HK-2 (cell line): ENCODE data around the gene CD68.
A peak's percentile ranks its signal among the peaks of the same experiment; 100 is the strongest.

Experiments used
- DNase-seq: peaks from one replicate; pipeline ENCODE4 v3.0.0-alpha.2; 2018; ENCODE audit not compliant: unreplicated experiment

Gene CD68

DNA sequence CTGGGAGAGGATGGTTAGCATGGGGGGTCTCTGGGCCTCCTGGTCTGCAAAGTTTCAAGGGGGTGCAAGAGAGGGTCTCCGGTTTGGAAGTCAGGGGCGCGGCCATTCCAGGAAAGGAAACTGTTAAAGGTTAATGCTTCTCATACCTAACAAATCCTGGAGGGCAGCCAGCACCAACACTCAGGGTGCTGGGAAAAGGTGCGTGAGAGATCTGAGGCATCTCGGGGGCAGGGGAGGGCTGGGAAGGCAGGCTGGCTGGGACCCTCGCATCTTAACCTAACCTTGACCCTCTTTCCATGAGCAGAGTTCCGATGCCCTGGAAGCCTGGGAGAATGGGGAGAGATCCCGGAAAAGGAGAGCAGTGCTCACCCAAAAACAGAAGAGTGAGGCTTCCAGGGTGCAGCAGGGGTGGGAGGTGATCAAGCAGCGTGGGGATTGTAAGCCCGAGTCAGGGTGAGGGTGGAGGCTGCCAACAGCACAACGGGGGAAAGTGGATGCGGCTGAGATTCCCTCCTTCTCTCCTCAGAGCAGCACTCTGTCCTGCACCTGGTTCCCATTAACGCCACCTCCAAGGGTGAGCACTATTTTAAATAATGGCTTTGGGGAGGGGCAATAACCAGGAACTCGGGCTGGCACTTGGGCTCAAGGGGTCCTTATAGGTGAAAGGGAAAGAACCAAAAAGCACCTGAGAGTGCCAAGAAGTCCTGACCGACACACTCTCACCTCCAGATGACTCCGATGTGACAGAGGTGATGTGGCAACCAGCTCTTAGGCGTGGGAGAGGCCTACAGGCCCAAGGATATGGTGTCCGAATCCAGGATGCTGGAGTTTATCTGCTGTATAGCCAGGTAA, 19.9 kb upstream of the CD68 start:
- no peak for DNase-seq

DNA sequence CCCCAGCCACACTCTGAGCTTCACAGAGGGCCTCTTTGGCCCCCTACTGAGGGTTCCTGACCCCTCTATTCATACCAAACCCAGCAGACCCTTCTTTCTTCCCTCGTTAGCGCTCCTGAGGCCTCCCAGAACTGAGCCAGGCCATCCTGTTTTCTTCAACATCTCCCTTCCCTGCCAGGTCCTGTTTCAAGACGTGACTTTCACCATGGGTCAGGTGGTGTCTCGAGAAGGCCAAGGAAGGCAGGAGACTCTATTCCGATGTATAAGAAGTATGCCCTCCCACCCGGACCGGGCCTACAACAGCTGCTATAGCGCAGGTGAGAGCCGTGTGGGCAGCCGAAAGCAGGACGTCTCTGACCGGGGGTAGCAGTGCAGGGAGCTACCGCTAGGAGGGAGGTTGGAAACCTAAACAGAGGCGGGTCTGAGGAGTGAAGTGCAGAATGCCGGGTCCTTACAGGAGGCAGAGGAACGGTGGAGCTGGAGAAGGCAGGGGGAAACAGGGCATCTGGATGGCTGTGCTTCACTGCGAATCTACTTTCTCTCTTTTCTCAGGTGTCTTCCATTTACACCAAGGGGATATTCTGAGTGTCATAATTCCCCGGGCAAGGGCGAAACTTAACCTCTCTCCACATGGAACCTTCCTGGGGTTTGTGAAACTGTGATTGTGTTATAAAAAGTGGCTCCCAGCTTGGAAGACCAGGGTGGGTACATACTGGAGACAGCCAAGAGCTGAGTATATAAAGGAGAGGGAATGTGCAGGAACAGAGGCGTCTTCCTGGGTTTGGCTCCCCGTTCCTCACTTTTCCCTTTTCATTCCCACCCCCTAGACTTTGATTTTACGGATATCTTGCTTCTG, 19.0 kb upstream of the CD68 start:
- DNase-seq, result no peak

GRCh38 chr17:7561028-7561575, 18.3 kb upstream of the CD68 start:
- peak; percentile 89 for DNase-seq

- peak; percentile 85 for DNase-seq
These were observed 17.7 kb upstream of the CD68 start, which contains the start of gene SENP3 for GRCh38 chr17:7561589-7562207. TSS of gene SENP3 (plus strand) at chr17:7561919. CDS start at chr17:7563077, 1,158 bp downstream.

DNA sequence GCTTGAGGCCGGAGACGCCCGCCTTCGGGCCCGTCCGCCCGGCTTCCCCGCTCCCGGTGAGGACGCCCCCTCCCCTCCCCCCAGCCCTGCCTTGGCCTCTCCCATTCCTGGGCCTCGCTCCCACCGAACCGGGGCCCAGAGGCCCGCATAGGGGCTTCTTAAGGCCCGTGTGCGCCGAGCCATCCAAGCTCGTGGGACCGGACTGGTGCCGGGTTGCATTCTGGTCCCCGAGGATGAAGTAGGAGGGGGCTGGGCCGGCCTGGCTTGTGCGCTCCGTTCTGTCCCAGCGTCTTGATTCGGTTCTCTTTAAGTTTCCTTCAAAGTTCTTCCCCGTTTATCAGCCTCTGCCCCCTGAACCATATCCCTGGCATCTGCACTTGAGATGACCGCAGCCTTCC, 17.2 kb upstream of the CD68 start:
- no peak for DNase-seq

DNA sequence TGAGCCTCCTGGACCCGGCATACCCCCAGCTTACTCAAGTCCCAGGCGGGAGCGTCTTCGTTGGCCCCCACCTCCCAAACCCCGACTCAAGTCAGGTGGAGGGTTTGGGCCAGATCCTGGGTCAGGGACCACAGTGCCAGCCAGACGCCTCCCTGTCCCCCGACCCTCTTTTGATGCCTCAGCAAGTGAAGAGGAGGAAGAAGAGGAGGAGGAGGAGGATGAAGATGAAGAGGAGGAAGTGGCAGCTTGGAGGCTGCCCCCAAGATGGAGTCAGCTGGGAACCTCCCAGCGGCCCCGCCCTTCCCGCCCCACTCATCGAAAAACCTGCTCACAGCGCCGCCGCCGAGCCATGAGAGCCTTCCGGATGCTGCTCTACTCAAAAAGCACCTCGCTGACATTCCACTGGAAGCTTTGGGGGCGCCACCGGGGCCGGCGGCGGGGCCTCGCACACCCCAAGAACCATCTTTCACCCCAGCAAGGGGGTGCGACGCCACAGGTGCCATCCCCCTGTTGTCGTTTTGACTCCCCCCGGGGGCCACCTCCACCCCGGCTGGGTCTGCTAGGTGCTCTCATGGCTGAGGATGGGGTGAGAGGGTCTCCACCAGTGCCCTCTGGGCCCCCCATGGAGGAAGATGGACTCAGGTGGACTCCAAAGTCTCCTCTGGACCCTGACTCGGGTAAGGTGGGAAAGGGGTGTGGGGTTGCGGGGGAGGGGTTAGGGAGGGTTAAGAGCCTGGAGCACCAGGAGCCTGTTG, 16.1 kb upstream of the CD68 start:
- no peak for DNase-seq

GRCh38 chr17:7569571-7569970, 9.9 kb upstream of the CD68 start:
- no peak for DNase-seq

DNA sequence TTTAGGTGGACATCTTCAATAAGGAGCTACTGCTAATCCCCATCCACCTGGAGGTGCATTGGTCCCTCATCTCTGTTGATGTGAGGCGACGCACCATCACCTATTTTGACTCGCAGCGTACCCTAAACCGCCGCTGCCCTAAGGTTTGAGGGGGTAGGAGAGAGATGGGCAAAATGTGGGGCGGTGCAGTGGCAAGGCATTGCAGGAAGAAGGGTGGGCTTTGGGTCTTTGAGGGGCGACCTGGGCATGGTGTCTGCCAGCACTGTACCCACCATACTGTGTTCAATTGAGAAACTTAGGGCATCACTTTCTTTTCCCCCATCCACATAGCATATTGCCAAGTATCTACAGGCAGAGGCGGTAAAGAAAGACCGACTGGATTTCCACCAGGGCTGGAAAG, 9.1 kb upstream of the CD68 start:
- no peak for DNase-seq

DNA sequence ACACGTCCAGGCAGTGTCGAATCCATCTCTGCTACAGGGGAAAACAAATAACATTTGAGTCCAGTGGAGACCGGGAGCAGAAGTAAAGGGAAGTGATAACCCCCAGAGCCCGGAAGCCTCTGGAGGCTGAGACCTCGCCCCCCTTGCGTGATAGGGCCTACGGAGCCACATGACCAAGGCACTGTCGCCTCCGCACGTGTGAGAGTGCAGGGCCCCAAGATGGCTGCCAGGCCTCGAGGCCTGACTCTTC, 7.2 kb upstream of the CD68 start:
- no peak for DNase-seq

- peak; percentile 100 for DNase-seq
These were observed 6.7 kb upstream of the CD68 start for GRCh38 chr17:7572588-7573323.

DNA sequence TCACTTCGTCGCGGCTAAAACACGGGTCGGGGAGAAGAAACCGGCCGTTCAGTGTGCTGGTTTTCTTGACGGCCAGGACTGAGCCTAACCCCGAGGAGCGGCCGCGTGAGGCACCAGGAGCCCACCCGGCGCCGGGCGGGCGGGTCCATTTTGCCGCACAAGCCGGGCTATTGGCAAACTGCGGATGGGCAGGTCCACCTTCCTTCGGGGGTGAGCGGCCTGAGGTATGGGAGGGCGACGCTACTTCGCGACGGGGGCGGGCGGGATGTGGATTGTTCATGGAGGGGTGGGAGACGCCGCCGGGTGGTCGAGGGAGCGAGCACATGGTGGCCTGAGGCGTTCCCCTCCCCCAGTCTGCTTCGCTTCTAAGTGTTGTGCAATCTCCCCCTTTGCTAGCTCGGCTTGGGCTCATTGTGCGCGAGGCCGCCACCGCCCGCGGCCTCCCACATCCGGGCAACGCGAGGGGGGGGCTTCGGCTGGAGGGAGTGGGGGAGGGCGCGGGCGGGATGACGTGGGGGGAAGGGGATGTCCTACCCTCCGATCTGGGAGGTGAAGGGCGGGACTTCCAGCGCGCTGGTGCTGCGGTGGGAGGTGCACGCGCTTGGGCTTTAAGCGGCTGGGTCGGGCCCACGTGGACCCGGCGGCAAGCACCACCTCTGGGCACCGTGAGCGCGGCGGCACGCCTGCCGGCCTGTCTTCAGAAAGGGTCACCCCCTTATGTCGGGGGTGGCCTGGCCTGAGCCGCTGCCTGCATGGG, 5.9 kb upstream of the CD68 start:
- peak; percentile 87 for DNase-seq

DNA sequence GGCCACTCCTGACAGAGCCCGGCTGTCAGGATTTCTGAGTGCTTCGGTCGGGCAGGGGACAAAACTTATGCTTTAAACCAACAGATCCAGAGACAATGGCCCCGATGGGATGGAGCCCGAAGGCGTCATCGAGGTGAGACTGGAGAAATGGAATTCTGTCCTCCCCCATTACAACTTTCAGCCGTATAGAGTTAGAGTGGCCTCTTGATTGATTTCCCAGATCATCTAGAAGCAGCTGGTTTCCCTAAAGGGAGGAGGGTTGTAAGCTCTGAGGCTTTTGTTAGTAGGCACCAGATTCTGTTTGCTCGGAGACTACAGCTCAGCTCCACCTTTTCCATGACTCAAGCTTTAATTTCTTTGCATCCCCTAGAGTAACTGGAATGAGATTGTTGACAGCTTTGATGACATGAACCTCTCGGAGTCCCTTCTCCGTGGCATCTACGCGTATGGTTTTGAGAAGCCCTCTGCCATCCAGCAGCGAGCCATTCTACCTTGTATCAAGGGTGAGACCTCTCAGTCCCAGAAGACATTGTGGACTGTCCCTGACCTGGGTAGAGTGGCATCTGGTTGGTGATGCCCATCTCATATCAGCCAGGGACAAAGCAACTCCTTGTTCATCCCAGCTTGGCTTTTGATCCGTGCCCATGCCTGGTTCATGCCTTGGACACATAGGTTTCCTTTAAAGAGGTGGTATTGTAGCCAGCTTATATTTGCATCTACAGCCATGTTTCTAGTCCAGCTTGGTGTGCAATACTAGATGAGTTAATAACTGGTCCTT, 5.1 kb upstream of the CD68 start:
- DNase-seq, result no peak

GRCh38 chr17:7575481-7575883, 4.0 kb upstream of the CD68 start:
- no peak for DNase-seq

- DNase-seq, result no peak
These were observed 3.5 kb upstream of the CD68 start for GRCh38 chr17:7575959-7576358.

GRCh38 chr17:7576432-7576937, 3.0 kb upstream of the CD68 start:
- no peak for DNase-seq

- DNase-seq, result no peak
These were observed 1.9 kb upstream of the CD68 start for GRCh38 chr17:7577327-7578199.

DNA sequence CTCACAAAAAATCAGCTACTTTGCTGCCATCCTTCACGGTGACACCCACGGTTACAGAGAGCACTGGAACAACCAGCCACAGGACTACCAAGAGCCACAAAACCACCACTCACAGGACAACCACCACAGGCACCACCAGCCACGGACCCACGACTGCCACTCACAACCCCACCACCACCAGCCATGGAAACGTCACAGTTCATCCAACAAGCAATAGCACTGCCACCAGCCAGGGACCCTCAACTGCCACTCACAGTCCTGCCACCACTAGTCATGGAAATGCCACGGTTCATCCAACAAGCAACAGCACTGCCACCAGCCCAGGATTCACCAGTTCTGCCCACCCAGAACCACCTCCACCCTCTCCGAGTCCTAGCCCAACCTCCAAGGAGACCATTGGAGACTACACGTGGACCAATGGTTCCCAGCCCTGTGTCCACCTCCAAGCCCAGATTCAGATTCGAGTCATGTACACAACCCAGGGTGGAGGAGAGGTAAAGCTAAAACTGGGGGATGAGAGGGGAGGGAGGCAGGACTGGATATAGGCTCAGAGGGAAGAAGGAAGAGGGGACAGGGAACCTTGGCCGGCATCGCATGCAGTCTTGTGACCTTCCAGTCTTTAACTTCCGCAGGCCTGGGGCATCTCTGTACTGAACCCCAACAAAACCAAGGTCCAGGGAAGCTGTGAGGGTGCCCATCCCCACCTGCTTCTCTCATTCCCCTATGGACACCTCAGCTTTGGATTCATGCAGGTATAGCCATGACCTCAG, 581 bp downstream of the CD68 start:
- no peak for DNase-seq
